ENCODE measurements around the gene EPAS1.

DNA sequence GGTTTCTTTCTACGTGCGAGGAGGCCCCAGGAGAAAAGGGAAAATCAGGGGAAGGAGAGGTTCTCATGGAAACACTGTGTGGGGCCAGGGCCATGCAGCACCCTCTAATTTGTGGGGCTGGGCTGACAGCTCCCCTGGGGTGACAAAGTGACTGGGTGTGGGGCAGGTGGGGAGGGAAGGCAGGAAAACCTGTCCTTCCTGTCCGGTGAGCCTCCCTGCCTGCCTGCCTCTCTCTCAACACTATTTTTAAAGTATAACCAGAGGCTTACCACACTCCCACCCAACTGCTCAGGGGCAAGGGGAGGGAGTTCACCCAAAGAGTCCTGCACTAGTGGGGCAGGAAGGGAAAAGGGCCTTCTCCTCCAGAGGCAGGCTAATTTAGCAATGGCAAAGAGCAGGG is 10.5 kb upstream of the EPAS1 start:
- TF ChIP-seq CTCF (IDR thresholded peaks at IDR 0.05) = no peak
- TF ChIP-seq POLR2A (IDR thresholded peaks at IDR 0.05) = no peak

Data from adrenal gland (tissue), 5 donors.